DND-41 (cell line): ENCODE data around the gene KIF5A.

ENCODE experiments used
- ATAC-seq: fragments of 200-7000 bp; cut with Tn5 transposase; 3 replicates; pipeline ENCODE4 v1.9.1; 2021; ENCODE audit warnings: low read depth; ENCODE audit not compliant: insufficient read depth
- DNase-seq: peaks from one replicate; pipeline ENCODE4 v3.0.0-alpha.2; 2020
- H2AFZ ChIP-seq: 2 replicates; pipeline ENCODE4 v1.6.0; 2012; ENCODE audit warnings: low read depth, low read length
- H3K27ac ChIP-seq: 2 replicates; pipeline ENCODE4 v1.5.1; 2012; ENCODE audit warnings: low read length, inconsistent platforms
- H3K27me3 ChIP-seq: fragments of 200-600 bp; sonication (generic); 2 replicates; pipeline ENCODE4 v1.6.0; 2012; ENCODE audit warnings: low read length, mild to moderate bottlenecking, inconsistent platforms; ENCODE audit not compliant: insufficient read depth, poor library complexity
- H3K36me3 ChIP-seq: 2 replicates; pipeline ENCODE4 v1.5.1; 2012; ENCODE audit warnings: low read length, inconsistent platforms; ENCODE audit not compliant: insufficient read depth
- H3K4me1 ChIP-seq: 2 replicates; pipeline ENCODE4 v1.5.1; 2012; ENCODE audit warnings: mild to moderate bottlenecking, low read length; ENCODE audit not compliant: insufficient read depth
- H3K4me2 ChIP-seq: 2 replicates; pipeline ENCODE4 v1.6.0; 2012; ENCODE audit warnings: mild to moderate bottlenecking, moderate library complexity, low read length, inconsistent platforms; ENCODE audit not compliant: insufficient read depth
- H3K4me3 ChIP-seq, 2 experiments: fragments of 200-600 bp in 1 of 2; shearing (Covaris generic) in 1 of 2; 2 replicates each; pipeline ENCODE4 v1.5.1; 2012 to 2016; ENCODE audit warnings: inconsistent platforms in 2 of 2, low read length in 2 of 2, mild to moderate bottlenecking in 2 of 2, low read depth in 1 of 2, moderate library complexity in 1 of 2
- H3K79me2 ChIP-seq: 2 replicates; pipeline ENCODE4 v1.6.0; 2012; ENCODE audit warnings: low read length, inconsistent platforms; ENCODE audit not compliant: insufficient read depth
- H3K9ac ChIP-seq: 2 replicates; pipeline ENCODE4 v1.6.0; 2012; ENCODE audit warnings: low read depth, mild to moderate bottlenecking, inconsistent platforms, low read length, moderate library complexity
- H3K9me3 ChIP-seq: 2 replicates; pipeline ENCODE4 v1.5.1; 2012; ENCODE audit warnings: low read length, moderate library complexity, mild to moderate bottlenecking, inconsistent platforms; ENCODE audit not compliant: insufficient read depth, severe bottlenecking
- H4K20me1 ChIP-seq: 2 replicates; pipeline ENCODE4 v1.6.0; 2012; ENCODE audit warnings: low read length; ENCODE audit not compliant: insufficient read depth
- CTCF ChIP-seq: IDR thresholded peaks from 2 replicates; pipeline ENCODE4 v1.5.1; 2012; ENCODE audit warnings: borderline replicate concordance, low read length, moderate library complexity, mild to moderate bottlenecking; ENCODE audit not compliant: poor library complexity, severe bottlenecking; ENCODE audit errors: extremely low read depth
- EZH2 ChIP-seq: IDR thresholded peaks from 3 replicates; pipeline ENCODE4 v1.6.1; 2012; ENCODE audit warnings: borderline replicate concordance, low read depth, mild to moderate bottlenecking, moderate library complexity, low read length, inconsistent platforms; ENCODE audit not compliant: severe bottlenecking

The KIF5A gene

GRCh38 chr12:57590479-57590863 lies 40.6 kb downstream of the KIF5A start:
- Histone ChIP-seq H3K27me3 (peaks cover 3% of the 10 kb centered on the region), H3K79me2 (peaks cover 26% of the 10 kb centered on the region), H3K9ac (peak overlapping the region; percentile 73), H4K20me1 (no peaks in the 10 kb centered on the region; the same call in 1 of the 2 replicates), H2AFZ (peak overlapping the region; percentile 99), H3K36me3 (peaks cover 16% of the 10 kb centered on the region; the same call in 1 of the 2 replicates), H3K9me3 (no peaks in the 10 kb centered on the region), H3K4me2 (peak overlapping the region; percentile 92), H3K4me3 (peak overlapping the region; percentile 82 to 90), H3K4me1 (peaks cover 35% of the 10 kb centered on the region), H3K27ac (peak overlapping the region; percentile 79)
- ATAC-seq: no peak
- TF ChIP-seq CTCF: no peak
- TF ChIP-seq EZH2: no peak
- DNase-seq: no peak

- H3K9ac ChIP-seq: peak within 1 kb of the TSS; percentile 73
- H3K4me3 ChIP-seq: peak within 1 kb of the TSS; percentile 82 to 90
- H4K20me1 ChIP-seq: no peaks in the 10 kb centered on the region; the same call in 1 of the 2 replicates
- H3K79me2 ChIP-seq: peaks cover 26% of the 10 kb centered on the region
- H3K4me1 ChIP-seq: peaks cover 35% of the 10 kb centered on the region
- peak within 1 kb of the TSS; percentile 79 for H3K27ac ChIP-seq
- DNase-seq (peak; percentile 79), ATAC-seq (peak; percentile 88)
- peak within 1 kb of the TSS; percentile 99 for H2AFZ ChIP-seq
- peak within 1 kb of the TSS; percentile 92 for H3K4me2 ChIP-seq
- no peaks in the 10 kb centered on the region for H3K27me3 ChIP-seq
- H3K36me3 ChIP-seq: peaks cover 23% of the 10 kb centered on the region; the same call in 1 of the 2 replicates
- no peaks in the 10 kb centered on the region for H3K9me3 ChIP-seq
- TF ChIP-seq EZH2: no peak
- TF ChIP-seq CTCF: no peak
Measured at GRCh38 chr12:57590864-57591781, 41.3 kb downstream of the KIF5A start, which contains the start of gene PIP4K2C. Gene PIP4K2C, plus strand, starts transcription at chr12:57591192. Its CDS starts 98 bp downstream, at chr12:57591290.

GRCh38 chr12:57591782-57592325 lies 42.0 kb downstream of the KIF5A start:
- H3K4me1 ChIP-seq: peaks cover 35% of the 10 kb centered on the region
- TF ChIP-seq CTCF (no peak), EZH2 (no peak)
- H3K4me2 ChIP-seq: peak overlapping the region; percentile 92
- H3K9ac ChIP-seq: peak overlapping the region; percentile 73
- H3K36me3 ChIP-seq: peaks cover 27% of the 10 kb centered on the region; the same call in 1 of the 2 replicates
- no peaks in the 10 kb centered on the region for H3K27me3 ChIP-seq
- DNase-seq (no peak), ATAC-seq (no peak; the same call in 2 of the 3 replicates)
- peak overlapping the region; percentile 79 for H3K27ac ChIP-seq
- H4K20me1 ChIP-seq: no peaks in the 10 kb centered on the region; the same call in 1 of the 2 replicates
- peaks cover 26% of the 10 kb centered on the region for H3K79me2 ChIP-seq
- peak overlapping the region; percentile 99 for H2AFZ ChIP-seq
- no peaks in the 10 kb centered on the region for H3K9me3 ChIP-seq
- H3K4me3 ChIP-seq: peak overlapping the region; percentile 82 to 90
